MM.1S (cell line): ENCODE data around the gene DCDC2.
"Not testable (repeated sequence)": the region's sequence is repeated elsewhere in the genome, so short reads cannot be mapped to it uniquely, and the experiment has no call there.

ENCODE experiments used
- EZH2 ChIP-seq: fragments of 300-600 bp; sonication (generic); optimal IDR thresholded peaks from 2 replicates; pipeline ENCODE3; 2017; ENCODE audit warnings: low read depth, mild to moderate bottlenecking, antibody characterized with exemption, low read length, mixed read lengths
- TF ChIP-seq, protein P1 (sequence below): fragments of 300-600 bp; sonication (generic); IDR thresholded peaks from 2 replicates; pipeline ENCODE4 v1.5.1; 2016; ENCODE audit warnings: antibody characterized with exemption, low read length, mixed read lengths

DNA sequence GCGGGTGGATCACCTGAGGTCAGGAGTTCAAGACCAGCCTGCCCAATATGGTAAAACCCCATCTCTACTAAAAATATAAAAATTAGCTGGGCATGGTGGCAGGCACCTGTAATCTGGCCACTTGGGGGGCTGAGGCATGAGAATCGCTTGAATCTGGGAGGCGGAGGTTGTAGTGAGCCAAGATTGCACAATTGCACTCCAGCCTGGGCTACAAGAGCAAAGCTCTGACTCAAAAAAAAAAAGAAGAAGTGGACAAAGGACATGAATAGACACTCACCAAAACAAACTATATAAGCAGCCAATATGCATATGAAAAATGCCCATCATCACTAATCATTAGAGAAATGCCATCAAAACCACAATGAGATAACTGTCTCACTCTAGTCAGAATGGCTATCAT lies 121.1 kb downstream of the DCDC2 start:
- TF ChIP-seq EZH2 = not testable (repeated sequence)
- TF ChIP-seq, protein P1, sequence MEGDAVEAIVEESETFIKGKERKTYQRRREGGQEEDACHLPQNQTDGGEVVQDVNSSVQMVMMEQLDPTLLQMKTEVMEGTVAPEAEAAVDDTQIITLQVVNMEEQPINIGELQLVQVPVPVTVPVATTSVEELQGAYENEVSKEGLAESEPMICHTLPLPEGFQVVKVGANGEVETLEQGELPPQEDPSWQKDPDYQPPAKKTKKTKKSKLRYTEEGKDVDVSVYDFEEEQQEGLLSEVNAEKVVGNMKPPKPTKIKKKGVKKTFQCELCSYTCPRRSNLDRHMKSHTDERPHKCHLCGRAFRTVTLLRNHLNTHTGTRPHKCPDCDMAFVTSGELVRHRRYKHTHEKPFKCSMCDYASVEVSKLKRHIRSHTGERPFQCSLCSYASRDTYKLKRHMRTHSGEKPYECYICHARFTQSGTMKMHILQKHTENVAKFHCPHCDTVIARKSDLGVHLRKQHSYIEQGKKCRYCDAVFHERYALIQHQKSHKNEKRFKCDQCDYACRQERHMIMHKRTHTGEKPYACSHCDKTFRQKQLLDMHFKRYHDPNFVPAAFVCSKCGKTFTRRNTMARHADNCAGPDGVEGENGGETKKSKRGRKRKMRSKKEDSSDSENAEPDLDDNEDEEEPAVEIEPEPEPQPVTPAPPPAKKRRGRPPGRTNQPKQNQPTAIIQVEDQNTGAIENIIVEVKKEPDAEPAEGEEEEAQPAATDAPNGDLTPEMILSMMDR = not testable (repeated sequence)
